Measurements from ENCODE around the gene BOC. TPM values are rescaled to one million over a fixed set of nuclear protein-coding genes. Genes with fewer than 3 reads are reported as not detected.

The BOC gene
- total RNA-seq, 1 donor from 2014 or later, result 0.33 TPM

DNA sequence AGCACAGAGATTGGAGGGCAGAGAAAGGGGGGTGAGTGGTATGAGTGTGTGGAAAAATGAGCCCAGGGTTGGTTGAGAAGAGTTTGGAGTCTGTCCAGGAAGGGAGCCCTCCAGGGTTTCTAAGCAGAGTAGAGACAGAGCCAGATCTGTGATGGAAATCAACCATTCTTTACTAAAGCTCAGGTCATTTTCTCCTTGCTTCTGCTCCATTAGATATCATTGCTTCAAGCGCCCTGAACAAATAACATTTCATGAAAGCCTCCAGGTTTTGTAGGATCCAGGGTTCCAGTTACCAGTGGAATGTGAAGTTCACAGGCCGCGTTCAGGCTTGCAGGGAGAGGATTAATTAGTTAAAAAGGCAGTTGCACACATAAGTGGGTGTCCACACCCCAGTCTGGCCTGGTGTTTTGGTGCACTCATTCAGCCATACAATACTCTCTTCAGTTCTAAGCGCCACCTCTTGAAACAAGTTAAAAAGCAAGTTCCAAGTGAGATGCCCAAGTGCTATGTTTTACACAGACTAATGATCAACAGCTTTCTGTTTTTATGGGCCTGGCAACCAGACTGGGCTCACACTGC, 16.4 kb upstream of the BOC start:
- ATAC-seq (ENCODE audit: low read depth), result no peak
- H3K27ac Mint-ChIP-seq, result no peak overlapping the region
- H3K4me1 Mint-ChIP-seq, result no peaks in the 10 kb centered on the region
- TF ChIP-seq, protein P1, sequence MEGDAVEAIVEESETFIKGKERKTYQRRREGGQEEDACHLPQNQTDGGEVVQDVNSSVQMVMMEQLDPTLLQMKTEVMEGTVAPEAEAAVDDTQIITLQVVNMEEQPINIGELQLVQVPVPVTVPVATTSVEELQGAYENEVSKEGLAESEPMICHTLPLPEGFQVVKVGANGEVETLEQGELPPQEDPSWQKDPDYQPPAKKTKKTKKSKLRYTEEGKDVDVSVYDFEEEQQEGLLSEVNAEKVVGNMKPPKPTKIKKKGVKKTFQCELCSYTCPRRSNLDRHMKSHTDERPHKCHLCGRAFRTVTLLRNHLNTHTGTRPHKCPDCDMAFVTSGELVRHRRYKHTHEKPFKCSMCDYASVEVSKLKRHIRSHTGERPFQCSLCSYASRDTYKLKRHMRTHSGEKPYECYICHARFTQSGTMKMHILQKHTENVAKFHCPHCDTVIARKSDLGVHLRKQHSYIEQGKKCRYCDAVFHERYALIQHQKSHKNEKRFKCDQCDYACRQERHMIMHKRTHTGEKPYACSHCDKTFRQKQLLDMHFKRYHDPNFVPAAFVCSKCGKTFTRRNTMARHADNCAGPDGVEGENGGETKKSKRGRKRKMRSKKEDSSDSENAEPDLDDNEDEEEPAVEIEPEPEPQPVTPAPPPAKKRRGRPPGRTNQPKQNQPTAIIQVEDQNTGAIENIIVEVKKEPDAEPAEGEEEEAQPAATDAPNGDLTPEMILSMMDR (IDR thresholded peaks at IDR 0.05), result no peak
- H3K9me3 Mint-ChIP-seq, result no peaks in the 10 kb centered on the region
- CTCF ChIA-PET, result no interaction called here
- H3K36me3 Mint-ChIP-seq (ENCODE audit: low read depth), result no peaks in the 10 kb centered on the region
- H3K27me3 Mint-ChIP-seq, result no peaks in the 10 kb centered on the region
- intact Hi-C loops (cut with micrococcal nuclease), result no loop called here
- no peak for DNase-seq
- H3K4me3 Mint-ChIP-seq, result no peak overlapping the region
- POLR2A ChIA-PET, result no interaction called here

DNA sequence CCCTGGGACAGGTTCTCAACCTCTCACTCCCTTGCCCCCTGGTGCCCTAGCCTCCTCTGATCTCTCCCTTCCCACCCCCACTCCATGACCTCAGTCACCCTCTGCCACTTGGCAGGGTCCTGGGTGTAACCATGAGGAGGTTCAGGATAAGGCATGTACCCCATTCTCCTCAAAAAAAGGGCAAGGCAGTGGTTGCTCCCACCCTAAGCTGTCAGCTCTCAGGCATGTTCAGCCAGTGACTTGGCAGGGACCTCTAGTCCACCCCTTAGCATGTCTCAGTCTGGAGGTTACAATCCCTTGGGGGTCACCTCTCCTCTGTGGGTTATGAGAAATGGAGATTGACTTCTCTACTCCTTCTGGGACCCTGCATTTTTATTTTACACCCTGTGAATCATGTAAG, 11.0 kb upstream of the BOC start:
- intact Hi-C loops (cut with micrococcal nuclease), result no loop called here
- ATAC-seq (ENCODE audit: low read depth), result no peak
- ChIA-PET CTCF (no interaction called here), POLR2A (no interaction called here)
- DNase-seq, result no peak
- H3K36me3 Mint-ChIP-seq (ENCODE audit: low read depth), result no peaks in the 10 kb centered on the region
- no peaks in the 10 kb centered on the region for H3K4me1 Mint-ChIP-seq
- H3K27ac Mint-ChIP-seq, result no peak overlapping the region
- peaks cover 3% of the 10 kb centered on the region for H3K9me3 Mint-ChIP-seq
- TF ChIP-seq, protein P1 (IDR thresholded peaks at IDR 0.05), result no peak
- peaks cover 11% of the 10 kb centered on the region for H3K27me3 Mint-ChIP-seq
- no peak overlapping the region for H3K4me3 Mint-ChIP-seq

DNA sequence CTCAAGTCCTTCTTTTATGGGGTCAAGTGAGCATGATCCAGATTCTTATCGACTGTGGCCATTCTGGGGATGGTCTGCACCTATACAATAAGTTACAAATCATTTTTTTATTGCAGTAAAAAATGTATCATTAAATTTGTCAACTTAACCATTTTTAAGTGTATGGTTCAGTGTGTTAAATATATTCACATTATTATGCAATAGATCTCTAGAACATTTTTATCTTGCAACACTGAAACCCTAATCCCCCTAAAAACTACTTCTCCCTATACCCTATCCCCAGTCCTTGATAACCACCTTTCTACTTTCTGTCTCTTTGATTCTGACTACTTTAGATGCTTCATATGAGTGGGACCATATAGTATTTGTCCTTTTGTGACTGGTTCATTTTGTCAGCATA, 10.4 kb upstream of the BOC start:
- intact Hi-C loops (cut with micrococcal nuclease), result no loop called here
- Mint-ChIP-seq H3K36me3 (ENCODE audit: low read depth) (no peaks in the 10 kb centered on the region), H3K27ac (no peak overlapping the region), H3K4me3 (no peak overlapping the region), H3K4me1 (no peaks in the 10 kb centered on the region), H3K9me3 (peaks cover 3% of the 10 kb centered on the region), H3K27me3 (peaks cover 11% of the 10 kb centered on the region)
- CTCF ChIA-PET, result no interaction called here
- ATAC-seq (ENCODE audit: low read depth), result no peak
- TF ChIP-seq, protein P1 (IDR thresholded peaks at IDR 0.05), result no peak
- POLR2A ChIA-PET, result no interaction called here
- DNase-seq, result no peak

DNA sequence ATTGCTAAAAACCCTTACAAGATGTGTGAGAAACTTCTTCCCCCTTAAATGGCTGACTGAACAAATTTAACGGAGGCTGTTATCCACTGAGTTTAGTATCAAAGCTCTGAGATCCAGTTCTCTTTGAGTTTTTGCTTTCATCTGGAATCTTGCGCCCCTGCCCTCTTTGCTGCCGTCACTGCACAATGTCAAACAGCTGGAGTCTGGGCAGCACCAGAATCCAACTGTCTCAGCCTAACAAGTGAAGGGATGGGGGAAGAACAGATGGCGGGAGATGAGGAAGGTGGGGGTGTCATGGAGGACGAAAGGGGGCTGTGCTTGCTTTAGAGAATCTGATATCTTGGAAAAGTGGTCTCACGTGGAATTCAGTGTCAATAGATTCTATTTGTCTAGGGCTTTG, 7.0 kb upstream of the BOC start:
- intact Hi-C loops (cut with micrococcal nuclease), result no loop called here
- ChIA-PET CTCF (no interaction called here), POLR2A (no interaction called here)
- ATAC-seq (ENCODE audit: low read depth), result no peak
- H3K9me3 Mint-ChIP-seq, result peaks cover 3% of the 10 kb centered on the region
- TF ChIP-seq, protein P1 (IDR thresholded peaks at IDR 0.05), result no peak
- no peak for DNase-seq
- H3K27ac Mint-ChIP-seq, result no peak overlapping the region
- H3K27me3 Mint-ChIP-seq, result peaks cover 33% of the 10 kb centered on the region
- no peaks in the 10 kb centered on the region for H3K4me1 Mint-ChIP-seq
- no peaks in the 10 kb centered on the region for H3K36me3 Mint-ChIP-seq (ENCODE audit: low read depth)
- H3K4me3 Mint-ChIP-seq, result no peak overlapping the region

DNA sequence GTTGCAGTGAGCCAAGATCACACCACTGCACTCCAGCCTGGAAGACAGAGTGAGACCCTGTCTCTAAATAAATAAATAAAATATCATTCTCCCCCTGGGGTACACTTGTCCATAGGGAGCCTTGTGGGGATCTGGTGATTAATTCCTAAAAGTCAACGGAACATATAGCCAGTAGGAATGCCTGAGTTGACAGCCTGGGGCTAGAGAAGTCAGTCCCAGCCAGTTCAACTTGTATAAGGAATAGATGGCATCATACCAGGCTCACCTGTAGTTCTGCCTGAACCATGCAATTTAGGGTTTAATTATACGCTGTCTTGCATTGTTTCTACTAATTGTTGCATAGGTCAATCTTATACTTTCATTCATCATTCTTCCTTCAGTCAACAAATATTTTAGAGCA, 5.9 kb upstream of the BOC start:
- TF ChIP-seq, protein P1 (IDR thresholded peaks at IDR 0.05), result no peak
- DNase-seq (no peak), ATAC-seq (ENCODE audit: low read depth) (no peak)
- POLR2A ChIA-PET, result no interaction called here
- Mint-ChIP-seq H3K36me3 (ENCODE audit: low read depth) (no peaks in the 10 kb centered on the region), H3K9me3 (peaks cover 3% of the 10 kb centered on the region), H3K27ac (no peak overlapping the region), H3K4me3 (no peak overlapping the region), H3K4me1 (no peaks in the 10 kb centered on the region), H3K27me3 (peaks cover 44% of the 10 kb centered on the region)
- intact Hi-C loops (cut with micrococcal nuclease), result no loop called here
- CTCF ChIA-PET, result no interaction called here

Data from activated B cell treated with CpG ODN at 0.5 μM for 24 hours (primary cell).